ENCODE data around the gene SCGB1A1.

- TF ChIP-seq JUND (IDR thresholded peaks at IDR 0.05) (no peak), CTCF (IDR thresholded peaks at IDR 0.05; ENCODE audit: low read depth, low read length, missing input control) (no peak), MAX (IDR thresholded peaks at IDR 0.05) (no peak), TAF1 (conservative IDR thresholded peaks at IDR 0.05) (no peak), FOXA1 (IDR thresholded peaks at IDR 0.05) (no peak), SP1 (IDR thresholded peaks at IDR 0.05) (no peak), ATF3 (IDR thresholded peaks at IDR 0.05) (no peak), RAD21 (IDR thresholded peaks at IDR 0.05) (no peak)
These were observed 17.2 kb downstream of the SCGB1A1 start for GRCh38 chr11:62435846-62436660.

All from liver (tissue), 3 donors.